Breast epithelium (tissue), 4 donors: ENCODE data around the gene CXCR6. TPM values are rescaled to one million over a fixed set of nuclear protein-coding genes. Genes with fewer than 3 reads are reported as not detected.

ENCODE experiments used
- DNase-seq, 2 donors: peaks; one replicate each; pipeline ENCODE4 v3.0.0-alpha.2; 2019; ENCODE audit warnings: low spot score in 2 of 2
- H3K27ac ChIP-seq, 2 donors: fragments of 200-600 bp; sonication (generic) in 1 of 2; one replicate each; pipeline ENCODE4 v1.5.1; 2016 to 2019; ENCODE audit warnings: mild to moderate bottlenecking in 1 of 2
- H3K27me3 ChIP-seq, 2 donors: fragments of 200-600 bp; sonication (generic) in 1 of 2; one replicate each; pipeline versions ENCODE4 v1.5.1 to v1.6.0; 2017 to 2019; ENCODE audit warnings: control low read depth in 1 of 2, mild to moderate bottlenecking in 1 of 2
- H3K36me3 ChIP-seq: fragments of 200-600 bp; one replicate; pipeline ENCODE4 v1.5.1; 2019
- H3K4me1 ChIP-seq, 2 donors: fragments of 200-600 bp; sonication (generic); one replicate each; pipeline ENCODE4 v1.5.1; 2016 to 2019; ENCODE audit warnings: control low read depth in 1 of 2
- H3K4me3 ChIP-seq, 3 donors: fragments of 200-600 bp; sonication (generic); 1 replicate in 2 of 3; 2 replicates in 1 of 3; pipeline ENCODE4 v1.5.1; 2016 to 2019; ENCODE audit warnings: mild to moderate bottlenecking in 3 of 3, moderate library complexity in 2 of 3
- H3K9me3 ChIP-seq, 2 donors: fragments of 200-600 bp; sonication (generic) in 1 of 2; one replicate each; pipeline ENCODE4 v1.5.1; 2016 to 2019; ENCODE audit warnings: control low read depth in 1 of 2
- CTCF ChIP-seq, 3 donors: fragments of 450-650 bp; IDR thresholded peaks; one replicate each; pipeline ENCODE4 v1.5.1; 2016 to 2017; ENCODE audit warnings: antibody characterized with exemption in 3 of 3, mild to moderate bottlenecking in 3 of 3, moderate library complexity in 3 of 3
- POLR2A ChIP-seq: fragments of 450-650 bp; IDR thresholded peaks from one replicate; pipeline ENCODE4 v1.6.1; 2016; ENCODE audit warnings: antibody characterized with exemption, mild to moderate bottlenecking, moderate library complexity
- POLR2AphosphoS5 ChIP-seq, 3 donors: sonication (generic); formaldehyde crosslinking; IDR thresholded peaks; one replicate each; pipeline ENCODE4 v1.6.1; 2017; ENCODE audit warnings: antibody characterized with exemption in 3 of 3
- intact Hi-C: fragments of 100-400 bp; cut with DNase I; formaldehyde crosslinking; loops from one replicate; pipeline ENCODE4 v1.15.1; 2023; ENCODE audit warnings: low total_unique reads
- total RNA-seq, 3 donors: library from RNA; depleted of rRNA; stranded (reverse); fragments of >200 nt; gene quantifications; one replicate each; pipeline ENCODE4 v1.1.0, GENCODE V29; 2016

The CXCR6 gene
- total RNA-seq, 3 donors from 2014 or later: 0.64 to 4.5 (median 4.3) TPM

- no peak overlapping the region for H3K27ac ChIP-seq
- no peak overlapping the region for H3K4me3 ChIP-seq
- TF ChIP-seq CTCF (IDR thresholded peaks at IDR 0.05): no peak
- no peak for TF ChIP-seq POLR2A
- TF ChIP-seq POLR2AphosphoS5 (IDR thresholded peaks at IDR 0.05): no peak
- DNase-seq: no peak
- H3K4me1 ChIP-seq: no peaks in the 10 kb centered on the region
- intact Hi-C loops: no loop called here
- no peaks in the 10 kb centered on the region for H3K36me3 ChIP-seq
- H3K27me3 ChIP-seq: no peaks in the 10 kb centered on the region
- H3K9me3 ChIP-seq: no peaks in the 10 kb centered on the region
Measured at GRCh38 chr3:45910892-45911291, 32.4 kb upstream of the CXCR6 start.

- intact Hi-C loops: no loop called here
- DNase-seq: no peak
- Histone ChIP-seq H3K9me3 (no peaks in the 10 kb centered on the region), H3K27me3 (no peaks in the 10 kb centered on the region), H3K27ac (no peak overlapping the region), H3K36me3 (no peaks in the 10 kb centered on the region), H3K4me3 (no peak overlapping the region), H3K4me1 (no peaks in the 10 kb centered on the region)
- no peak for TF ChIP-seq POLR2AphosphoS5 (IDR thresholded peaks at IDR 0.05)
- TF ChIP-seq CTCF (IDR thresholded peaks at IDR 0.05): no peak
- TF ChIP-seq POLR2A: no peak
Measured at GRCh38 chr3:45911511-45912226, 31.6 kb upstream of the CXCR6 start.

GRCh38 chr3:45912435-45912834, 30.8 kb upstream of the CXCR6 start:
- no peak for TF ChIP-seq CTCF (IDR thresholded peaks at IDR 0.05)
- TF ChIP-seq POLR2AphosphoS5 (IDR thresholded peaks at IDR 0.05): no peak
- TF ChIP-seq POLR2A: no peak
- no peak overlapping the region for H3K4me3 ChIP-seq
- H3K27me3 ChIP-seq: no peaks in the 10 kb centered on the region
- intact Hi-C loops: no loop called here
- H3K4me1 ChIP-seq: no peaks in the 10 kb centered on the region
- H3K9me3 ChIP-seq: no peaks in the 10 kb centered on the region
- H3K36me3 ChIP-seq: no peaks in the 10 kb centered on the region
- DNase-seq: no peak
- no peak overlapping the region for H3K27ac ChIP-seq

GRCh38 chr3:45914362-45915058, 28.8 kb upstream of the CXCR6 start:
- Histone ChIP-seq H3K27ac (no peak overlapping the region), H3K4me3 (no peak overlapping the region), H3K9me3 (no peaks in the 10 kb centered on the region), H3K4me1 (no peaks in the 10 kb centered on the region), H3K27me3 (no peaks in the 10 kb centered on the region), H3K36me3 (no peaks in the 10 kb centered on the region)
- TF ChIP-seq POLR2A (no peak), POLR2AphosphoS5 (IDR thresholded peaks at IDR 0.05) (no peak), CTCF (IDR thresholded peaks at IDR 0.05) (no peak)
- DNase-seq: no peak
- intact Hi-C loops: no loop called here

- Histone ChIP-seq H3K4me3 (no peak overlapping the region), H3K4me1 (no peaks in the 10 kb centered on the region)
- intact Hi-C loops: no loop called here
Measured at GRCh38 chr3:45915059-45915439, 28.2 kb upstream of the CXCR6 start.

More at GRCh38 chr3:45915059-45915439, 28.2 kb upstream of the CXCR6 start:
- Histone ChIP-seq H3K27ac (peak overlapping the region in 1 of 2 donors; percentile 52), H3K9me3 (no peaks in the 10 kb centered on the region), H3K36me3 (no peaks in the 10 kb centered on the region), H3K27me3 (no peaks in the 10 kb centered on the region)
- TF ChIP-seq POLR2A (no peak), CTCF (IDR thresholded peaks at IDR 0.05) (no peak), POLR2AphosphoS5 (IDR thresholded peaks at IDR 0.05) (no peak)
- no peak for DNase-seq
